CD14-positive monocyte (primary cell): Measurements from ENCODE around the gene ZFPM1. TPM values are rescaled to one million over a fixed set of nuclear protein-coding genes. Genes with fewer than 3 reads are reported as not detected.

Experiments
- DNase-seq, 3 donors: peaks; one replicate each; pipeline ENCODE4 v3.0.0-alpha.2; 2011 to 2022
- H2AFZ ChIP-seq: 2 replicates; pipeline ENCODE4 v1.6.0; 2012; ENCODE audit warnings: mild to moderate bottlenecking, low read depth, low read length, inconsistent platforms; ENCODE audit not compliant: insufficient read depth, poor library complexity, severe bottlenecking
- H3K27ac ChIP-seq, 2 donors: 1 replicate in 1 of 2; 2 replicates in 1 of 2; pipeline ENCODE4 v1.5.1; 2012 to 2013; ENCODE audit warnings: low read length in 2 of 2, control low read depth in 1 of 2, inconsistent platforms in 1 of 2, low read depth in 1 of 2, mild to moderate bottlenecking in 1 of 2
- H3K27me3 ChIP-seq, 2 donors: one replicate each; pipeline versions ENCODE4 v1.6.0 to v1.6.1; 2011 to 2013; ENCODE audit warnings: low read length in 2 of 2; ENCODE audit not compliant: control insufficient read depth in 2 of 2, insufficient read depth in 2 of 2
- H3K36me3 ChIP-seq, 2 donors: replicated peaks in 1 of 2; 1 replicate in 1 of 2; 2 replicates in 1 of 2; pipeline versions ENCODE4 v1.5.1 to v1.6.1; 2012 to 2013; ENCODE audit warnings: low read length in 2 of 2, control low read depth in 1 of 2, inconsistent platforms in 1 of 2, mild to moderate bottlenecking in 1 of 2; ENCODE audit not compliant: insufficient read depth in 2 of 2, control insufficient read depth in 1 of 2
- H3K4me1 ChIP-seq, 2 donors: 1 replicate in 1 of 2; 2 replicates in 1 of 2; pipeline versions ENCODE4 v1.5.1 to v1.6.1; 2012 to 2013; ENCODE audit warnings: low read length in 2 of 2, control low read depth in 1 of 2, inconsistent platforms in 1 of 2, mild to moderate bottlenecking in 1 of 2, moderate library complexity in 1 of 2; ENCODE audit not compliant: insufficient read depth in 2 of 2, control insufficient read depth in 1 of 2
- H3K4me2 ChIP-seq: replicated peaks from 2 replicates; pipeline ENCODE3; 2012; ENCODE audit warnings: low read length, moderate library complexity, mild to moderate bottlenecking; ENCODE audit not compliant: poor library complexity, severe bottlenecking; ENCODE audit errors: extremely low read depth
- H3K4me3 ChIP-seq, 3 experiments: fragments of 200-600 bp in 1 of 3; sonication (generic) in 1 of 3; replicated peaks in 1 of 3; 1 replicate in 2 of 3; 2 replicates in 1 of 3; pipeline ENCODE4 v1.5.1; 2011 to 2013; ENCODE audit warnings: low read length in 3 of 3, mild to moderate bottlenecking in 3 of 3, control low read depth in 2 of 3, low read depth in 2 of 3, inconsistent platforms in 1 of 3, moderate library complexity in 1 of 3
- H3K79me2 ChIP-seq: 2 replicates; pipeline ENCODE4 v1.6.0; 2012; ENCODE audit warnings: mild to moderate bottlenecking, control low read depth, inconsistent platforms, low read length, moderate library complexity; ENCODE audit not compliant: insufficient read depth
- H3K9ac ChIP-seq: 2 replicates; pipeline ENCODE4 v1.6.0; 2017; ENCODE audit warnings: low read length, mild to moderate bottlenecking; ENCODE audit not compliant: insufficient read depth, poor library complexity, severe bottlenecking
- H3K9me3 ChIP-seq, 2 donors: replicated peaks in 1 of 2; 1 replicate in 1 of 2; 2 replicates in 1 of 2; pipeline versions ENCODE4 v1.5.1 to v1.6.1; 2012 to 2013; ENCODE audit warnings: low read length in 2 of 2, control low read depth in 1 of 2; ENCODE audit not compliant: control insufficient read depth in 1 of 2, insufficient read depth in 1 of 2
- H4K20me1 ChIP-seq: 2 replicates; pipeline ENCODE4 v1.6.0; 2012; ENCODE audit warnings: mild to moderate bottlenecking, low read length, control low read depth, moderate library complexity; ENCODE audit not compliant: insufficient read depth
- H3K27ac Mint-ChIP-seq, 7 donors: one replicate each; pipeline ENCODE4 v1.8.0; 2020; ENCODE audit warnings: mild to moderate bottlenecking in 7 of 7, mixed read lengths in 7 of 7, moderate library complexity in 6 of 7, inconsistent platforms in 2 of 7
- H3K27me3 Mint-ChIP-seq, 3 donors: one replicate each; pipeline ENCODE4 v1.8.0; 2021 to 2022; ENCODE audit warnings: low read depth in 3 of 3, mild to moderate bottlenecking in 3 of 3, mixed read lengths in 3 of 3, moderate library complexity in 3 of 3, inconsistent platforms in 1 of 3
- H3K36me3 Mint-ChIP-seq, 2 donors: one replicate each; pipeline ENCODE4 v1.8.0; 2020; ENCODE audit warnings: mixed read lengths in 2 of 2, inconsistent platforms in 1 of 2, mild to moderate bottlenecking in 1 of 2
- H3K4me1 Mint-ChIP-seq: one replicate; pipeline ENCODE4 v1.8.0; 2020; ENCODE audit warnings: mild to moderate bottlenecking, mixed read lengths
- H3K4me3 Mint-ChIP-seq, 2 donors: one replicate each; pipeline ENCODE4 v1.8.0; 2020; ENCODE audit warnings: mild to moderate bottlenecking in 2 of 2, mixed read lengths in 2 of 2, moderate library complexity in 1 of 2
- H3K9me3 Mint-ChIP-seq, 7 donors: one replicate each; pipeline ENCODE4 v1.8.0; 2020 to 2022; ENCODE audit warnings: mixed read lengths in 7 of 7, mild to moderate bottlenecking in 6 of 7, moderate library complexity in 6 of 7, inconsistent platforms in 2 of 7
- WGBS: methylation state at CpG from one replicate; pipeline ENCODE4 v1.1.5; 2013; ENCODE audit warnings: missing lambda C conversion rate; ENCODE audit not compliant: insufficient coverage; 5-methylcytosine and 5-hydroxymethylcytosine counted together
- intact Hi-C, 2 donors: fragments of 100-400 bp; cut with micrococcal nuclease; formaldehyde crosslinking; loops; one replicate each; pipeline versions ENCODE4 v1.15.0 to v1.15.1; 2023
- polyA plus RNA-seq, 3 donors: library from polyadenylated mRNA; depleted of rRNA in 1 of 3; unstranded in 2 of 3; stranded (reverse) in 1 of 3; fragments of 300-500 nt in 2 of 3; fragments of >200 nt in 1 of 3; fragmentation: Illumina TruSeq in 2 of 3; gene quantifications; 1 replicate in 2 of 3; 2 replicates in 1 of 3; pipeline ENCODE4 v1.2.3, GENCODE V29; 2012 to 2021
- TF ChIP-seq, protein P1 (sequence below): fragments of 200-600 bp; IDR thresholded peaks from one replicate; pipeline ENCODE4 v1.8.0; 2022; ENCODE audit warnings: antibody characterized with exemption, mild to moderate bottlenecking

Gene ZFPM1
- polyA plus RNA-seq, 3 donors: 0.04 to 0.19 (median 0.12) TPM

DNA sequence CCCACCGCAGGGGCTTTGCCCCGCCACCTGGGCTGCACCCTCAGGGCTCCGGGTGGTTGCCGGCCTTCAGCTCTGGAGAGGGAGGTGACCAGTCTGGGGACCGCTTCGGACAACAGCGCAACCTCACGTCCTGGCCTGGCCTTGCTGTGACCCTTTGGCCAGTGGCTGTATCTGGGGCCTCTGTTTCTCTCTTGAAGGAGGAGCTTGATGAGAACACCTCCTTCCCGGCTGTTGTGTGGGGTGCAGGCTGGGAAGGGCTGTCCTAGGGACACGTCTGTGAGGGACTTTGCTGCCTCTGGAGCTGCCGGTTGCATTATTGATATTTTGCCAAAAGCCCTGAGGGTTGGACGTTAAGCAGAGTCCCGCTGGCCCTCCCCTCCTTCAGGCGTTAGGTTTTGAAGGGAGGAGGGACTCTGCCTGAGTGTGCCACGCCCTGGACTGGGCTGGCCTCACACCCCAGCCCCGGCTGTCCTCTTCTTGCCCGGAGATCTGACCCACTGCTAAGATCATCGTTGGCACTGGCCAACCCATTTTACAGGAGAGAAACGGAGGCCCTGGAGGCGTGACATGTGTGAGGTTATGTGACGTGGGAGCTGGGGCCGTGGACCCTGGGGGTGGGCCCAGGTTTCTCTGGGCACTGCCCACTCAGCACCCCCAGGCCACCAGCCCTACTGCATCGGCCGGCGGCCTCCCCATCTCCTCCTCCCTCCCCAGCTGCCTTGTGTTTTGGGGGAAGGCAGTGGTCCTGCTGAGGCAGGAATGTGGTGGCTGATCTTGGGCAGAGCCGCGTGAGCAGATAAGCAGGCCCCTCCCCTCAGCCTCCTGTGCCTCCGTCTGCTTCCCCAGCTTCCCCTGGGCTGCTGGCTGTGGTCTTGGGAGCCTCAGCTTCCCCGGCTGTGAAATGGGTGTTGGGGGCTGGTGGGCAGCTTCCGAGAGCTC, 8.5 kb downstream of the ZFPM1 start:
- Mint-ChIP-seq H3K36me3 (no peaks in the 10 kb centered on the region), H3K9me3 (peaks cover 0 to under 1% (median 0%) of the 10 kb centered on the region in 7 donors), H3K4me1 (peaks cover 11% of the 10 kb centered on the region), H3K4me3 (no peak overlapping the region), H3K27me3 (peaks cover 20 to 32% (median 22%) of the 10 kb centered on the region in 3 donors), H3K27ac (no peak overlapping the region)
- Histone ChIP-seq H4K20me1 (no peaks in the 10 kb centered on the region), H3K9me3 (peaks cover 0 to under 1% of the 10 kb centered on the region in 2 donors), H3K4me2 (no peak overlapping the region), H3K4me3 (no peak overlapping the region), H3K79me2 (no peaks in the 10 kb centered on the region), H3K27ac (no peak overlapping the region), H3K9ac (no peak overlapping the region), H3K4me1 (peaks cover 0 to 6% of the 10 kb centered on the region in 2 donors), H2AFZ (no peak overlapping the region), H3K27me3 (peaks cover 8 to 18% of the 10 kb centered on the region in 2 donors), H3K36me3 (no peaks in the 10 kb centered on the region)
- WGBS: 67% methylated on average over 11 of the region's 30 CpGs
- intact Hi-C loops: no loop called here
- TF ChIP-seq, protein P1, sequence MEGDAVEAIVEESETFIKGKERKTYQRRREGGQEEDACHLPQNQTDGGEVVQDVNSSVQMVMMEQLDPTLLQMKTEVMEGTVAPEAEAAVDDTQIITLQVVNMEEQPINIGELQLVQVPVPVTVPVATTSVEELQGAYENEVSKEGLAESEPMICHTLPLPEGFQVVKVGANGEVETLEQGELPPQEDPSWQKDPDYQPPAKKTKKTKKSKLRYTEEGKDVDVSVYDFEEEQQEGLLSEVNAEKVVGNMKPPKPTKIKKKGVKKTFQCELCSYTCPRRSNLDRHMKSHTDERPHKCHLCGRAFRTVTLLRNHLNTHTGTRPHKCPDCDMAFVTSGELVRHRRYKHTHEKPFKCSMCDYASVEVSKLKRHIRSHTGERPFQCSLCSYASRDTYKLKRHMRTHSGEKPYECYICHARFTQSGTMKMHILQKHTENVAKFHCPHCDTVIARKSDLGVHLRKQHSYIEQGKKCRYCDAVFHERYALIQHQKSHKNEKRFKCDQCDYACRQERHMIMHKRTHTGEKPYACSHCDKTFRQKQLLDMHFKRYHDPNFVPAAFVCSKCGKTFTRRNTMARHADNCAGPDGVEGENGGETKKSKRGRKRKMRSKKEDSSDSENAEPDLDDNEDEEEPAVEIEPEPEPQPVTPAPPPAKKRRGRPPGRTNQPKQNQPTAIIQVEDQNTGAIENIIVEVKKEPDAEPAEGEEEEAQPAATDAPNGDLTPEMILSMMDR: no peak
- no peak for DNase-seq

DNA sequence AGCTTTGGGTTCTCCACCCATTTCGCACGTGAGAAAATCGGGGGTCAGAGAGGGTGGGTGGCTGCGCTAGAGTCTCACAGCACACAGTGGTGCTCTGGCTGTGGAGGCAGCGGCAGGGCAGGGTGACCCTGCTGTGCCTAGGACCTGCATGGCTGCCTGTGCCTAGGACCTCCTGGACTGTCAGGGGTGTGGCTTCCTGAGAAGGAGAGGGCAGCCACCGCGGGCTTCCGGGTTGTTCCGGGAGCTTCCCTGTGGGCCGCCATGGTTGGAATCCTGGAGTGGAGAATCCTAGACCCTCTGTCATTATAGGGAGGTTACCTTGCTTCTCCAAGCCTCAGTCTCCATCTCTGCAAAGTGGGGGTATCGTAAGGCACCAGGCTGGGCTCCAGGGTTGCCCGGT, 9.3 kb downstream of the ZFPM1 start:
- Histone ChIP-seq H3K27me3 (peaks cover 1 to 10% of the 10 kb centered on the region in 2 donors), H3K36me3 (no peaks in the 10 kb centered on the region), H3K4me3 (no peak overlapping the region), H4K20me1 (no peaks in the 10 kb centered on the region), H3K79me2 (no peaks in the 10 kb centered on the region), H2AFZ (no peak overlapping the region), H3K4me1 (peaks cover 0 to 6% of the 10 kb centered on the region in 2 donors), H3K9me3 (no peaks in the 10 kb centered on the region), H3K27ac (no peak overlapping the region), H3K4me2 (no peak overlapping the region), H3K9ac (no peak overlapping the region)
- H3K27ac Mint-ChIP-seq: no peak overlapping the region
- TF ChIP-seq, protein P1: no peak
- peaks cover 12 to 28% (median 15%) of the 10 kb centered on the region in 3 donors for H3K27me3 Mint-ChIP-seq
- 54% methylated on average over 10 of the region's 12 CpGs for WGBS
- peaks cover 12% of the 10 kb centered on the region for H3K4me1 Mint-ChIP-seq
- DNase-seq: no peak
- H3K36me3 Mint-ChIP-seq: no peaks in the 10 kb centered on the region
- intact Hi-C loops: no loop called here
- H3K9me3 Mint-ChIP-seq: no peaks in the 10 kb centered on the region
- no peak overlapping the region for H3K4me3 Mint-ChIP-seq
